WTC11 (cell line): ENCODE data around the gene PALM3. TPM values are rescaled to one million over a fixed set of nuclear protein-coding genes. Genes with fewer than 3 reads are reported as not detected.

Experiments used
- ATAC-seq: fragments of 200-7000 bp; cut with Tn5 transposase; 2 replicates; pipeline ENCODE4 v1.10.0; 2021; ENCODE audit warnings: mild to moderate bottlenecking, moderate library complexity
- CTCF ChIA-PET: fragments of 300-600 bp; sonication (Branson Sonifier 250); formaldehyde crosslinking; loops from one replicate; lab custom pipeline; 2021; ENCODE audit warnings: antibody characterized with exemption; lab: Charles Lee
- POLR2A ChIA-PET: fragments of 350-600 bp; sonication (Branson Sonifier 250); formaldehyde crosslinking; loops from one replicate; lab custom pipeline; 2021; ENCODE audit warnings: antibody characterized with exemption; lab: Charles Lee
- DNase-seq: peaks from one replicate; pipeline ENCODE4 v3.0.0; 2021; ENCODE audit warnings: low spot score
- H3K27ac Mint-ChIP-seq: 2 replicates; pipeline ENCODE4 v1.8.0; 2021; ENCODE audit warnings: mixed read lengths
- H3K27me3 Mint-ChIP-seq: 2 replicates; pipeline ENCODE4 v1.8.0; 2021; ENCODE audit warnings: low read depth, mild to moderate bottlenecking, moderate library complexity, mixed read lengths
- H3K36me3 Mint-ChIP-seq: 2 replicates; pipeline ENCODE4 v1.8.0; 2021; ENCODE audit warnings: mixed read lengths
- H3K4me1 Mint-ChIP-seq: 2 replicates; pipeline ENCODE4 v1.8.0; 2022; ENCODE audit warnings: mixed read lengths
- H3K4me3 Mint-ChIP-seq: 2 replicates; pipeline ENCODE4 v1.8.0; 2021; ENCODE audit warnings: mild to moderate bottlenecking, moderate library complexity, mixed read lengths
- H3K9me3 Mint-ChIP-seq: 2 replicates; pipeline ENCODE4 v1.8.0; 2021; ENCODE audit warnings: mixed read lengths
- FOXJ3 ChIP-seq: sonication (generic); formaldehyde crosslinking; IDR thresholded peaks from 2 replicates; pipeline ENCODE4 v1.9.0; 2021; ENCODE audit warnings: missing genetic modification reagents, mild to moderate bottlenecking, borderline replicate concordance
- MYBL2 ChIP-seq: sonication (generic); formaldehyde crosslinking; IDR thresholded peaks from 2 replicates; pipeline ENCODE4 v1.8.1; 2023; ENCODE audit warnings: mild to moderate bottlenecking, moderate library complexity, missing genetic modification reagents
- NR2C2 ChIP-seq: sonication (generic); formaldehyde crosslinking; IDR thresholded peaks from 2 replicates; pipeline ENCODE4 v1.8.0; 2022; ENCODE audit warnings: mild to moderate bottlenecking, missing genetic modification reagents
- NR3C1 ChIP-seq: sonication (generic); formaldehyde crosslinking; conservative IDR thresholded peaks from 2 replicates; pipeline ENCODE4 v1.8.1; 2023; ENCODE audit warnings: low read depth, mild to moderate bottlenecking, missing genetic modification reagents
- RELA ChIP-seq: sonication (generic); formaldehyde crosslinking; IDR thresholded peaks from 2 replicates; pipeline ENCODE4 v1.8.1; 2022; ENCODE audit warnings: missing genetic modification reagents, mild to moderate bottlenecking, borderline replicate concordance
- TEAD4 ChIP-seq: sonication (generic); formaldehyde crosslinking; IDR thresholded peaks from 2 replicates; pipeline ENCODE4 v1.8.0; 2022; ENCODE audit warnings: mild to moderate bottlenecking, missing genetic modification reagents
- ZNF138 ChIP-seq: sonication (generic); formaldehyde crosslinking; conservative IDR thresholded peaks from 2 replicates; pipeline ENCODE4 v1.8.1; 2022; ENCODE audit warnings: mild to moderate bottlenecking, moderate library complexity, missing genetic modification reagents
- ZNF532 ChIP-seq: fragments of 250-450 bp; sonication (Bioruptor Pico); IDR thresholded peaks from 2 replicates; pipeline ENCODE4 v1.9.0; 2021; ENCODE audit warnings: mild to moderate bottlenecking, borderline replicate concordance
- total RNA-seq: library from RNA; stranded (reverse); gene quantifications from 3 replicates; pipeline ENCODE4 v1.2.3, GENCODE V29; 2021
- TF ChIP-seq, protein P1 (sequence below): sonication (generic); formaldehyde crosslinking; IDR thresholded peaks from 2 replicates; pipeline ENCODE4 v1.8.0; 2022; ENCODE audit warnings: missing genetic modification reagents
- TF ChIP-seq, protein P2 (sequence below): sonication (generic); formaldehyde crosslinking; conservative IDR thresholded peaks from 2 replicates; pipeline ENCODE4 v1.8.1; 2022; ENCODE audit warnings: mild to moderate bottlenecking, missing genetic modification reagents
- TF ChIP-seq, protein P3 (sequence below): sonication (generic); formaldehyde crosslinking; IDR thresholded peaks from 2 replicates; pipeline ENCODE4 v1.8.1; 2022; ENCODE audit warnings: mild to moderate bottlenecking, moderate library complexity, missing genetic modification reagents
- TF ChIP-seq, protein P4 (sequence below): sonication (generic); formaldehyde crosslinking; IDR thresholded peaks from 2 replicates; pipeline ENCODE4 v1.8.1; 2023; ENCODE audit warnings: mild to moderate bottlenecking, missing genetic modification reagents, borderline replicate concordance
- TF ChIP-seq, protein P5 (sequence below): sonication (generic); formaldehyde crosslinking; IDR thresholded peaks from 2 replicates; pipeline ENCODE4 v1.8.0; 2022; ENCODE audit warnings: mild to moderate bottlenecking, missing genetic modification reagents
- TF ChIP-seq, protein P6 (sequence below): sonication (generic); formaldehyde crosslinking; IDR thresholded peaks from 2 replicates; pipeline ENCODE4 v1.8.0; 2022; ENCODE audit warnings: mild to moderate bottlenecking, missing genetic modification reagents
- TF ChIP-seq, protein P7 (sequence below): sonication (generic); formaldehyde crosslinking; IDR thresholded peaks from 2 replicates; pipeline ENCODE4 v1.8.1; 2023; ENCODE audit warnings: mild to moderate bottlenecking, missing genetic modification reagents
- TF ChIP-seq, protein P8 (sequence below): sonication (generic); formaldehyde crosslinking; IDR thresholded peaks from 2 replicates; pipeline ENCODE4 v1.8.0; 2022; ENCODE audit warnings: mild to moderate bottlenecking, missing genetic modification reagents

The PALM3 gene
- total RNA-seq, 1 experiment from 2014 or later = 31.1 TPM

- TF ChIP-seq ZNF138 (CRISPR knock-in tag) (no peak), TEAD4 (no peak), NR3C1 (CRISPR knock-in tag) (no peak)
- TF ChIP-seq, protein P1, sequence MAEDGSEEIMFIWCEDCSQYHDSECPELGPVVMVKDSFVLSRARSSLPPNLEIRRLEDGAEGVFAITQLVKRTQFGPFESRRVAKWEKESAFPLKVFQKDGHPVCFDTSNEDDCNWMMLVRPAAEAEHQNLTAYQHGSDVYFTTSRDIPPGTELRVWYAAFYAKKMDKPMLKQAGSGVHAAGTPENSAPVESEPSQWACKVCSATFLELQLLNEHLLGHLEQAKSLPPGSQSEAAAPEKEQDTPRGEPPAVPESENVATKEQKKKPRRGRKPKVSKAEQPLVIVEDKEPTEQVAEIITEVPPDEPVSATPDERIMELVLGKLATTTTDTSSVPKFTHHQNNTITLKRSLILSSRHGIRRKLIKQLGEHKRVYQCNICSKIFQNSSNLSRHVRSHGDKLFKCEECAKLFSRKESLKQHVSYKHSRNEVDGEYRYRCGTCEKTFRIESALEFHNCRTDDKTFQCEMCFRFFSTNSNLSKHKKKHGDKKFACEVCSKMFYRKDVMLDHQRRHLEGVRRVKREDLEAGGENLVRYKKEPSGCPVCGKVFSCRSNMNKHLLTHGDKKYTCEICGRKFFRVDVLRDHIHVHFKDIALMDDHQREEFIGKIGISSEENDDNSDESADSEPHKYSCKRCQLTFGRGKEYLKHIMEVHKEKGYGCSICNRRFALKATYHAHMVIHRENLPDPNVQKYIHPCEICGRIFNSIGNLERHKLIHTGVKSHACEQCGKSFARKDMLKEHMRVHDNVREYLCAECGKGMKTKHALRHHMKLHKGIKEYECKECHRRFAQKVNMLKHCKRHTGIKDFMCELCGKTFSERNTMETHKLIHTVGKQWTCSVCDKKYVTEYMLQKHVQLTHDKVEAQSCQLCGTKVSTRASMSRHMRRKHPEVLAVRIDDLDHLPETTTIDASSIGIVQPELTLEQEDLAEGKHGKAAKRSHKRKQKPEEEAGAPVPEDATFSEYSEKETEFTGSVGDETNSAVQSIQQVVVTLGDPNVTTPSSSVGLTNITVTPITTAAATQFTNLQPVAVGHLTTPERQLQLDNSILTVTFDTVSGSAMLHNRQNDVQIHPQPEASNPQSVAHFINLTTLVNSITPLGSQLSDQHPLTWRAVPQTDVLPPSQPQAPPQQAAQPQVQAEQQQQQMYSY (CRISPR knock-in tag) = no peak
- TF ChIP-seq, protein P2, sequence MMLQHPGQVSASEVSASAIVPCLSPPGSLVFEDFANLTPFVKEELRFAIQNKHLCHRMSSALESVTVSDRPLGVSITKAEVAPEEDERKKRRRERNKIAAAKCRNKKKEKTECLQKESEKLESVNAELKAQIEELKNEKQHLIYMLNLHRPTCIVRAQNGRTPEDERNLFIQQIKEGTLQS (CRISPR knock-in tag) = no peak
- TF ChIP-seq, protein P3, sequence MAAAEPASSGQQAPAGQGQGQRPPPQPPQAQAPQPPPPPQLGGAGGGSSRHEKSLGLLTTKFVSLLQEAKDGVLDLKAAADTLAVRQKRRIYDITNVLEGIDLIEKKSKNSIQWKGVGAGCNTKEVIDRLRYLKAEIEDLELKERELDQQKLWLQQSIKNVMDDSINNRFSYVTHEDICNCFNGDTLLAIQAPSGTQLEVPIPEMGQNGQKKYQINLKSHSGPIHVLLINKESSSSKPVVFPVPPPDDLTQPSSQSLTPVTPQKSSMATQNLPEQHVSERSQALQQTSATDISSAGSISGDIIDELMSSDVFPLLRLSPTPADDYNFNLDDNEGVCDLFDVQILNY (CRISPR knock-in tag) = no peak
- TF ChIP-seq, protein P4, sequence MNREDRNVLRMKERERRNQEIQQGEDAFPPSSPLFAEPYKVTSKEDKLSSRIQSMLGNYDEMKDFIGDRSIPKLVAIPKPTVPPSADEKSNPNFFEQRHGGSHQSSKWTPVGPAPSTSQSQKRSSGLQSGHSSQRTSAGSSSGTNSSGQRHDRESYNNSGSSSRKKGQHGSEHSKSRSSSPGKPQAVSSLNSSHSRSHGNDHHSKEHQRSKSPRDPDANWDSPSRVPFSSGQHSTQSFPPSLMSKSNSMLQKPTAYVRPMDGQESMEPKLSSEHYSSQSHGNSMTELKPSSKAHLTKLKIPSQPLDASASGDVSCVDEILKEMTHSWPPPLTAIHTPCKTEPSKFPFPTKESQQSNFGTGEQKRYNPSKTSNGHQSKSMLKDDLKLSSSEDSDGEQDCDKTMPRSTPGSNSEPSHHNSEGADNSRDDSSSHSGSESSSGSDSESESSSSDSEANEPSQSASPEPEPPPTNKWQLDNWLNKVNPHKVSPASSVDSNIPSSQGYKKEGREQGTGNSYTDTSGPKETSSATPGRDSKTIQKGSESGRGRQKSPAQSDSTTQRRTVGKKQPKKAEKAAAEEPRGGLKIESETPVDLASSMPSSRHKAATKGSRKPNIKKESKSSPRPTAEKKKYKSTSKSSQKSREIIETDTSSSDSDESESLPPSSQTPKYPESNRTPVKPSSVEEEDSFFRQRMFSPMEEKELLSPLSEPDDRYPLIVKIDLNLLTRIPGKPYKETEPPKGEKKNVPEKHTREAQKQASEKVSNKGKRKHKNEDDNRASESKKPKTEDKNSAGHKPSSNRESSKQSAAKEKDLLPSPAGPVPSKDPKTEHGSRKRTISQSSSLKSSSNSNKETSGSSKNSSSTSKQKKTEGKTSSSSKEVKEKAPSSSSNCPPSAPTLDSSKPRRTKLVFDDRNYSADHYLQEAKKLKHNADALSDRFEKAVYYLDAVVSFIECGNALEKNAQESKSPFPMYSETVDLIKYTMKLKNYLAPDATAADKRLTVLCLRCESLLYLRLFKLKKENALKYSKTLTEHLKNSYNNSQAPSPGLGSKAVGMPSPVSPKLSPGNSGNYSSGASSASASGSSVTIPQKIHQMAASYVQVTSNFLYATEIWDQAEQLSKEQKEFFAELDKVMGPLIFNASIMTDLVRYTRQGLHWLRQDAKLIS = no peak
These were observed 8.6 kb upstream of the PALM3 start (continued) for GRCh38 chr19:14070268-14071050.

DNA sequence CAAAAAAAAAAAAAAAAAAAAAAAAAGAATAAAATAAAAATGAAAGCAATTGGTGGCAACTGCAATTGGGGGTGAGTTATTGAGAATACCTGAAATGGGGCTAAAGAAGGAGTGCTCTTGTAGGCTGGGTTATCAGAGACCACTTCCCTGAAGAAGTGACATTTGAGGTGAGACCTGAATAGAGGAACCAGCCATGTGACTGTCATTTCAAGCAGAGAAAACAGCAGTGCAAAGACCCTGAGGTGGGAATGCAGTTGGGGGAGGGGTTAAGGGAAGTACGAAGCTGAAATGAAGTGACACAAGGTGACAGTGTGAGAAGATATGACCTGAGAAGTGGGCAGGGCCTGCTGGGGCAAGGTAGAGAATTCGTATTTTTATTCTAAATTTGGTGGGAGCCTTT lies 4.3 kb upstream of the PALM3 start:
- Mint-ChIP-seq H3K9me3 (no peaks in the 10 kb centered on the region), H3K4me3 (no peak overlapping the region), H3K27me3 (peaks cover 11% of the 10 kb centered on the region), H3K36me3 (no peaks in the 10 kb centered on the region), H3K4me1 (peaks cover 4% of the 10 kb centered on the region), H3K27ac (no peak overlapping the region)
- ChIA-PET POLR2A (interaction anchor here (0.7 kb wide), 2 partner anchors 169 to 907 kb away, joined by 3 to 5 read pairs; no protein-coding TSS in a partner anchor), CTCF (interaction anchor here (0.7 kb wide), 1 partner anchor 339 kb away, joined by 3 read pairs; no protein-coding TSS in a partner anchor)
- ATAC-seq (no peak), DNase-seq (no peak)
- TF ChIP-seq NR2C2 (no peak), MYBL2 (no peak), ZNF532 (CRISPR knock-in tag) (no peak), RELA (CRISPR knock-in tag) (no peak), FOXJ3 (CRISPR knock-in tag) (no peak)
- TF ChIP-seq, protein P5, sequence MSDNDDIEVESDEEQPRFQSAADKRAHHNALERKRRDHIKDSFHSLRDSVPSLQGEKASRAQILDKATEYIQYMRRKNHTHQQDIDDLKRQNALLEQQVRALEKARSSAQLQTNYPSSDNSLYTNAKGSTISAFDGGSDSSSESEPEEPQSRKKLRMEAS = no peak
- TF ChIP-seq, protein P6, sequence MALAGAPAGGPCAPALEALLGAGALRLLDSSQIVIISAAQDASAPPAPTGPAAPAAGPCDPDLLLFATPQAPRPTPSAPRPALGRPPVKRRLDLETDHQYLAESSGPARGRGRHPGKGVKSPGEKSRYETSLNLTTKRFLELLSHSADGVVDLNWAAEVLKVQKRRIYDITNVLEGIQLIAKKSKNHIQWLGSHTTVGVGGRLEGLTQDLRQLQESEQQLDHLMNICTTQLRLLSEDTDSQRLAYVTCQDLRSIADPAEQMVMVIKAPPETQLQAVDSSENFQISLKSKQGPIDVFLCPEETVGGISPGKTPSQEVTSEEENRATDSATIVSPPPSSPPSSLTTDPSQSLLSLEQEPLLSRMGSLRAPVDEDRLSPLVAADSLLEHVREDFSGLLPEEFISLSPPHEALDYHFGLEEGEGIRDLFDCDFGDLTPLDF (CRISPR knock-in tag) = no peak
- TF ChIP-seq, protein P2 (CRISPR knock-in tag) = no peak
- TF ChIP-seq, protein P7, sequence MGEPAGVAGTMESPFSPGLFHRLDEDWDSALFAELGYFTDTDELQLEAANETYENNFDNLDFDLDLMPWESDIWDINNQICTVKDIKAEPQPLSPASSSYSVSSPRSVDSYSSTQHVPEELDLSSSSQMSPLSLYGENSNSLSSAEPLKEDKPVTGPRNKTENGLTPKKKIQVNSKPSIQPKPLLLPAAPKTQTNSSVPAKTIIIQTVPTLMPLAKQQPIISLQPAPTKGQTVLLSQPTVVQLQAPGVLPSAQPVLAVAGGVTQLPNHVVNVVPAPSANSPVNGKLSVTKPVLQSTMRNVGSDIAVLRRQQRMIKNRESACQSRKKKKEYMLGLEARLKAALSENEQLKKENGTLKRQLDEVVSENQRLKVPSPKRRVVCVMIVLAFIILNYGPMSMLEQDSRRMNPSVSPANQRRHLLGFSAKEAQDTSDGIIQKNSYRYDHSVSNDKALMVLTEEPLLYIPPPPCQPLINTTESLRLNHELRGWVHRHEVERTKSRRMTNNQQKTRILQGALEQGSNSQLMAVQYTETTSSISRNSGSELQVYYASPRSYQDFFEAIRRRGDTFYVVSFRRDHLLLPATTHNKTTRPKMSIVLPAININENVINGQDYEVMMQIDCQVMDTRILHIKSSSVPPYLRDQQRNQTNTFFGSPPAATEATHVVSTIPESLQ = no peak
- TF ChIP-seq, protein P8, sequence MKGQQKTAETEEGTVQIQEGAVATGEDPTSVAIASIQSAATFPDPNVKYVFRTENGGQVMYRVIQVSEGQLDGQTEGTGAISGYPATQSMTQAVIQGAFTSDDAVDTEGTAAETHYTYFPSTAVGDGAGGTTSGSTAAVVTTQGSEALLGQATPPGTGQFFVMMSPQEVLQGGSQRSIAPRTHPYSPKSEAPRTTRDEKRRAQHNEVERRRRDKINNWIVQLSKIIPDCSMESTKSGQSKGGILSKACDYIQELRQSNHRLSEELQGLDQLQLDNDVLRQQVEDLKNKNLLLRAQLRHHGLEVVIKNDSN (CRISPR knock-in tag) = no peak
